HT-29 (cell line): Measurements from ENCODE around the gene P4HA1. TPM values are rescaled to one million over a fixed set of nuclear protein-coding genes. Genes with fewer than 3 reads are reported as not detected.
"Not testable (repeated sequence)": the region's sequence is repeated elsewhere in the genome, so short reads cannot be mapped to it uniquely, and the experiment has no call there.

Source experiments
- DNase-seq: peaks from one replicate; pipeline ENCODE4 v3.0.0-alpha.2; 2015; ENCODE audit warnings: low spot score
- total RNA-seq: library from RNA; depleted of rRNA; stranded (reverse); fragments of >200 nt; shearing (Covaris generic); gene quantifications from 2 replicates; pipeline ENCODE4 v1.2.3, GENCODE V29; 2014

The P4HA1 gene
- total RNA-seq, 1 experiment from 2014 or later = 16.9 TPM

GRCh38 chr10:73043766-73044377, 52.8 kb downstream of the P4HA1 start:
- no peak for DNase-seq

- no peak for DNase-seq
Measured at GRCh38 chr10:73043319-73043718, 53.3 kb downstream of the P4HA1 start.

DNA sequence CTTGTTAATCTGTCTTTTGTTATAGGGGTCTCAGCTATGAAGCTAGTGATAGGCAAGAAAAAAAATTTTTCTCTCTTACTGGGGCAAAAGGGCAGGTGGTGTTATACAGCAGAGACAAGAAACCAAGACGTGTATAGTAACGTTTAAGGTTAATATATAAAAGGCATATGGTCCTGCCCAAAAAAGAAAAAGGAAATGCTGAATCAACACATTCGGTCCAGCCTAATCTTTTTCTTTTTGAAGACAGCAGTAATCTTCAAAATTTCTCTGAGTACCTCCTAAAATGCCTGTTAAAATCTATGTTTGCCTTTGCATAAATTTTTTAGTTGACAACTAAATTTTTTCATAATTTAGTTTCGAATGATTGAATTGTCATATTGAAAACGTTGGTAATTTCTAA, 54.5 kb downstream of the P4HA1 start:
- DNase-seq = no peak

DNA sequence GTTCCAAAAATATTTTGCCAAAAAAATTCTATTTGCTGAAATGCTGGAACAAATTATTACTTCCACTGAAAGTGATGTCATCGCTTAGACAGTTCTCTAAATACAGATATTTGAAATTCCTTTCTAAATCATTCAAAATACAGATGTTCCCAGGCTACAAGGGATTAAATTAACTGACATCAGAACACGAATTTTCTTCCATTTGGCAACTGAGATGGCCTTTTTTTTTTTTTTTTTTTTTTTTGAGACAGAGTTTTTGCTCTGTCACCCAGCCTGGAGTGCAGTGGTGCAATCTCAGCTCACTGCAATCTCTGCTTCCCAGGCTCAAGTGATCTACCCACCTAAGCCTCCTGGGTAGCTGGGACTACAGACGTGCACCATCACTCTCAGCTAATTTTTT, 57.0 kb downstream of the P4HA1 start:
- DNase-seq = no peak

DNA sequence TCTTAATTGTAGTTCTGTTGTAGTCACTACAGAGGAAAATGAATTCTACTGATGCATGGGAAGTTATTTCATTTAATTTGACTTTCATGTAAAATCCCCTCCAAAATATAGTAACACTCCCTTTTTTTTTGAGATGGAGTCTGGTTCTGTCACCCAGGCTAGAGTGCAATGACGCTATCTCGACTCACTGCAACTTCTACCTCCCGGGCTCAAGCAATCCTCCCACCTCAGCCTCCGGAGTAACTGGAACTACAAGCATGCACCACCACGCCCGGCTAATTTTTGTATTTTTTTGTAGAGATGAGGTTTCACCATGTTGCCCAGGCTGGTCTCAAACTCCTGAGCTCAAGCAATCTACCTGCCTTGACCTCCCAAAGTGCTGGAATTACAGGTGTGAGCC, 60.4 kb downstream of the P4HA1 start:
- not testable (repeated sequence) for DNase-seq

GRCh38 chr10:73032536-73032935, 64.1 kb downstream of the P4HA1 start:
- DNase-seq = no peak

GRCh38 chr10:73026623-73027022, 70.0 kb downstream of the P4HA1 start:
- DNase-seq = not testable (repeated sequence)

DNA sequence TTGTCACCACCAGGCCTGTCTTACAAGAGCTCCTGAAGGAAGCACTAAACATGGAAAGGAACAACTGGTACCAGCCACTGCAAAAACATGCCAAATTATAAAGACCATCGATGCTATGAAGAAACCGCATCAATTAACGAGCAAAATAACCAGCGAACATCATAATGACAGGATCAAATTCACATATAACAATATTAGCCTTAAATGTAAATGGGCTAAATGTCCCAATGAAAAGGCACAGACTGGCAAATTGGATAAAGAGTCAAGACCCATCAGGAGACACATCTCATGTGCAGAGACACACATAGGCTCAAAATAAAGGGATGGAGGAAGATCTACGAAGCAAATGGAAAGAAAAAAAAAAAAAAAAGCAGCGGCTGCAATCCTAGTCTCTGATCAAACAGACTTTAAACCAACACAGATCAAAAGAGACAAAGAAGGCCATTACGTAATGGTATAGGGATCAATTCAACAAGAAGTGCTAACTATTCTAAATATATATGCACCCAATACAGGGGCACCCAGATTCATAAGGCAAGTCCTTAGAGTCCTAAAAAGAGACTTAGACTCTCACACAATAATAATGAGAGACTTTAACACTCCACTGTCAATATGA, 73.1 kb downstream of the P4HA1 start:
- DNase-seq = not testable (repeated sequence)

- not testable (repeated sequence) for DNase-seq
Measured at GRCh38 chr10:73022961-73023360, 73.7 kb downstream of the P4HA1 start.

DNA sequence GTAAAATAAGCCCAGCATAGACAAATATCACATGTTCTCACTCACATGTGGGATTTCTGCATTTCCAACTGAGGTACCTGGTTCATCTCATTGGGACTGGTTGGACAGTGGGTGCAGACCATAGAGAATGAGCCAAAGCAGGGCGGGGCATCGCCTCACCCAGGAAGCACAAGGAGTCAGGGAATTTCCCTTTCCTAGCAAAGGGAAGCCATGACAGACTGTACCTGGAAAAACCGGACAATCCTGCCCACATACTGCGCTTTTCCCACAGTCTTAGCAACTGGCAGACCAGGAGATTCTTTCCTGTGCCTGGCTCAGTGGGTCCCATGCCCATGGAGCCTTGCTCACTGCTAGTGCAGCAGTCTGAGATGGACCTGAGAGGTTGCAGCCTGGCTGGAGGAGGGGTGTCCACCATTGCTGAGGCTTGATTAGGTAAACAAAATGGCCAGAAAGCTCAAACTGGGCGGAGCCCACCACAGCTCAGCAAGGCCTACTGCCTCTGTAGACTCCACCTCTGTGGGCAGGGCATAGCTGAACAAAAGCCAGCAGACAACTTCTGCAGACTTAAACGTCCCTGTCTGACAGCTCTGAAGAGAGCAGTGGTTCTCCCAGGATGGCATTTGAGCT, 75.0 kb downstream of the P4HA1 start:
- DNase-seq = not testable (repeated sequence)

DNA sequence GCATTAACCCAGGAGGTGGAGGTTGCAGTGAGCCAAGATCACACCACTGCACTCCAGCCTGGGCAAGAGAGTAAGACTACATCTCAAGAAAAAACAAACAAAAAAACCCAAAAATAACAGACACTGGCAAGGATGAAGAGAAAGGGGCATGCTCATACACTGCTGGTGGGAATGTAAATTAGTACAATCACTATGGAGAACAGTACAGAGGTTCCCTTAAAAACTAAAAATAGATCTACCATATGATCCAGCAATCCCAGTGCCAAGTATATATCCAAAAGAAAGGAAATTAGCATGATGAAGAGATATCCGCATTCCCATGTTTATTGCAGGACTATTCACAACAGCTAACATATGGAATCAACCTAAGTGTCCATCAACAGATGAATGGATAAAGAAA, 75.6 kb downstream of the P4HA1 start:
- no peak for DNase-seq

DNA sequence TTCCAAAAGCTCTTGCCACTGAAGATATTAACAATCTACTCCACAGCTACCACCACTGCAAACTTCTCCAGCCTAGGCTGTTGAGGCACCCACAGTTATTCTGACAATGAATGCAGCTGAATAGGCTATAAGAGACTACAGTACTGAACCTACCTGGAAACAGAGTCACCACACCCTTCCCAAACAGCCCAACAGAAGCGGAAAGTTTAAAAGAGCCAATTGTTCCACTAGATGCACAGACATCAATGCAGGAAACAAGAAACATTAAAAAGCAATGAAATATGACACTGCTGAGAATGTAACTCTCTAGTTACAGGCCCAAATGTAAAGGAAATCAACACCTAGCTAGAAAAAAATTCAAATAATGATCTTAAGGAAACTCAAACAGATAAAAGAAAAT, 77.6 kb downstream of the P4HA1 start:
- DNase-seq = no peak

- DNase-seq = no peak
Measured at GRCh38 chr10:73018632-73019031, 78.0 kb downstream of the P4HA1 start.

GRCh38 chr10:73017955-73018480, 78.6 kb downstream of the P4HA1 start:
- DNase-seq = no peak

DNA sequence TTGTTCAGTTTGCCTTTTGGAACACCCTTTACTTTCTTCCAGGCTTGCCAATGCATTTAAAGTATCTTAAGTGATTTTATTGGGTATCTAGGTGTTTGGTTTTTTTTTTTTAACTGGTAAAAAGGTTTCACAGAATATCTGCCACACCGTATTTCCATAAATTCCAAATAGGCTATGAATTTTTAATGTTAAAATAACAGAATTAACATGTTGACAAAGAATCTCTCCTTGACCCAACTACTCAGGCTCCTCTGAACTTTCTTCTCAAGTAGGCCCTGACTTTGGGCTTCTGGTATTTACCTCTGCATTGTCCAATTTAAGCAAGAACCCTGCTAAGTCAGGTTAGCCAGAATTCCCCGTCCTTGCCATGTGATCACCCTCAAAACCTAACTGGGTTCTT, 80.9 kb downstream of the P4HA1 start:
- DNase-seq = no peak

DNA sequence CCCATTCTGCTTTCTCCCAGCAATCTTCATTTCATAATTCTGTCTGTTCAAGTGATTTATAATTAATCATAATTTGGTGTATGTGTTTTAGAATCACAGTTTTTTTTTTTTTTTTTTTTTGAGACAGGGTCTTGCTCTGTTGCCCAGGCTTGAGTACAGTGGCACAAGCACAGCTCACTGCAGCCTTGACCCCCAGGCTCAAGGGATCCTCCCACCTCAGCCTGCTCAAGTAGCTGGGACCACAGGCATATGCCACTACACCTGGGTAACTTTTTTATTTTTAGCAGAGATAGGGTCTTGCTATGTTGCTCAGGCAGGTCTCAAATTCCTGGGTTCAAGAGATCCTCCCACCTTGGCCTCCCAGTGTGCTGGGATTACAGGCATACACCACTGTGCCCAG, 92.8 kb downstream of the P4HA1 start:
- no peak for DNase-seq

DNA sequence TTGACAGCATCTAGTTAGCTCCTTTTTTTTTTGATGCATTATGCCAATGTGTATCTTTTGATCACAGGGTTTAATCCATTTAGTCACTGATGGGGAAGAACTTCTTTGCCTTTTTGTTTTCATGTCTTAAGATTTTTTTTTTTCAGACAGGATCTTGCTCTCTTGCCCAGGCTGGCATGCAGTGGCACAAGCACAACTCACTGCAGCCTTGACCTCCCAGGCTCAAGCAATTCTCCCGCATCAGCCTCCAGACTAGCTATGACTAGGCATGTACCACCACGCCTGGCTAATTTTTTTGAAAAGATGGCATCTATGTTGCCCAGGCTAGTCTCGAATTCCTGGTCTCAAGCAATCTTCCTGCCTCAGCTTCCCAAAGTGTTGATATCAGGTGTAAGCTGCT, 95.7 kb downstream of the P4HA1 start:
- no peak for DNase-seq

DNA sequence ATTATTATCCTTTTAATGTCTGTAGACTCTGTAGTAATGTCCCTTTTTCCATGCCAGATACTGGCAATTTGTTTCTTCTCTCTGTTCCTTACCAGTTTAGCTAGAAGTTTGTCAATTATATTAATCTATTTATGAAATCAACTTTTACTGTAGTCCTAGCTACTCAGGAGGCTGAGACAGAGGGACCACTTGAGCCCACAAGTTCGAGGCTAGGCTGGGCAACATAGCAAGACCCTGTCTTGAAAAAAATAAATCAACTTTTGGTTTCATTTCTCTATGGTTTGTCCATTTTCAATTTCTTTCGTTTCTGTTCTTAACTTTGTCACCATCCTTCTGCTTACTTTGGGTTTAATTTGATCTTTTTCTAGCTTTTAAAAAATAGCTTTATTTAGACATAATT, 99.6 kb downstream of the P4HA1 start:
- no peak for DNase-seq

DNA sequence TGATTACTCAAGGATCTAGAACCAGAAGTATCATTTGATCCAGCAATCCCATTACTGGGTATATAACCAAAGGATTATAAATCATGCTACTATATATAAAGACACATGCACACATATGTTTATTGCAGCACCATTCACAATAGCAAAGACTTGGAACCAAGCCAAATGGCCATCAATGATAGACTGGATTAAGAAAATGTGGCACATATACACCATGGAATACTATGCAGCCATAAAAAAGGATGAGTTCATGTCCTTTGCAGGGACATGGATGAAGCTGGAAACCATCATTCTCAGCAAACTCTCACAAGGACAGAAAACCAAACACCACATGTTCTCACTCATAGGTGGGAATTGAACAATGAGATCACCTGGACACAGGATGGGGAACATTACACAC, 101.2 kb downstream of the P4HA1 start:
- not testable (repeated sequence) for DNase-seq

DNA sequence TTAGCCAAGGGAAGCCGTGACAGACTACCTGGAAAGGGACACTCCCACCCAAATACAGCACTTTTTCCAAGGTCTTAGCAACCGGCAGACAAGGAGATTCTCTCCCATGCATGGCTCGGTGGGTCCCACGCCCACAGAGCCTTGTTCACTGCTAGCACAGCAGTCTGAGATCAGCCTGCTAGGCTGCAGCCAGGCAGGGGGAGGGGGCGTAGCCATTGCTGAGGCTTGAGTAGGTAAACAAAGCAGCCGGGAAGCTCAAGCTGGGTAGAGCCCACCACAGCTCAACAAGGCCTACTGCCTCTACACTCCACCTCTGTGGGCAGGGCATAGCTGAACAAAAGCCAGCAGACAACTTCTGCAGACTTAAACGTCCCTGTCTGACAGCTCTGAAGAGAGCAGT, 106.9 kb downstream of the P4HA1 start:
- DNase-seq = not testable (repeated sequence)

- not testable (repeated sequence) for DNase-seq
Measured at GRCh38 chr10:72984618-72985017, 112.0 kb downstream of the P4HA1 start.

DNA sequence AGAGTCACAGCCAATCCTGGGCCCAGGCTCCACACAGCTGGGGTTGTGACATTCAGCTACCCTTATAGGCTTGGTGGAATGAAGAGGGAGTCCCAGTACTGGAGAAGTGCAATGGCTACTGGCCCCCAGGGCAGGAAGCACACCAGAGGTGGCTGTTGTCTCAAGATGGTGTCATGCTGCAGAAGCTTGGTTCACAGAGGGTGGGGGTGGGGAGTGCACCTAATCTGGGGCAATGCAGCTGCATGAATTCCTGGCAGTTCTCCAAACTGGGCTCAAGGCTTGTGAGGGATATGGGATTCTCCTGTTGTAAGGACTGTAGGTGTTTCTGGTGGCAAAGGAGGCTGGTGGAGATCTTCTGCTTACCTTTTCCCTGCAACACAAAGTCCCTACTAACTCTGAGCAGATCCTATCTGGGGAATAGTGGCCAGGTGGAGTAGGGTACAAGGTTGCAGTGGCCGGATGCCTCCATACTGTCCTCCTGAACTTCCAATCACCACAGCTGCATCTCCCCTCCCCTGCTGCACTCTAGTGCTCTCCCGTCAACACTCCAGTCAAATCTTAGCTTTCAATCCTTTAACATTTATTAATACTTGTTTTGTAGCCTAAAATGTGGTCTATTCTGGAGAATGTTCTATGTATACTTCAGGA, 114.7 kb downstream of the P4HA1 start:
- no peak for DNase-seq
